ENCODE data around the gene ABL1.

The ABL1 gene

GRCh38 chr9:130900701-130901497 is 65.8 kb downstream of the ABL1 start:
- H3K4me3 ChIP-seq (ENCODE audit: insufficient read depth, low read length, poor library complexity, severe bottlenecking) = no peak overlapping the region
- no peaks in the 10 kb centered on the region for H3K79me2 ChIP-seq (ENCODE audit: insufficient read depth, low read length)
- no peak for TF ChIP-seq CTCF (IDR thresholded peaks at IDR 0.05; ENCODE audit: insufficient read depth, low read length, poor library complexity, severe bottlenecking)
- no peak for TF ChIP-seq EZH2phosphoT487 (conservative IDR thresholded peaks at IDR 0.05; ENCODE audit: low read length)
- H3K9me2 ChIP-seq (replicated peaks; ENCODE audit: insufficient read depth, low read length) = no peaks in the 10 kb centered on the region
- H3K27me3 ChIP-seq (ENCODE audit: low read length) = no peaks in the 10 kb centered on the region
- H3F3A ChIP-seq (ENCODE audit: insufficient read depth) = no peaks in the 10 kb centered on the region
- H3K9ac ChIP-seq (ENCODE audit: low read length) = no peak overlapping the region
- H3K4me2 ChIP-seq (ENCODE audit: low read depth, low read length, poor library complexity, severe bottlenecking) = no peak overlapping the region
- no peaks in the 10 kb centered on the region for H4K20me1 ChIP-seq (ENCODE audit: low read depth, low read length)
- H3K36me3 ChIP-seq (ENCODE audit: low read length) = no peaks in the 10 kb centered on the region
- no peaks in the 10 kb centered on the region for H3K9me3 ChIP-seq (ENCODE audit: insufficient read depth, low read length)
- H2AFZ ChIP-seq (ENCODE audit: low read depth, low read length, severe bottlenecking) = no peak overlapping the region
- H3K27ac ChIP-seq (ENCODE audit: low read depth, low read length) = no peak overlapping the region

- no peaks in the 10 kb centered on the region for H3K79me2 ChIP-seq (ENCODE audit: insufficient read depth, low read length)
- no peaks in the 10 kb centered on the region for H3K27me3 ChIP-seq (ENCODE audit: low read length)
- H2AFZ ChIP-seq (ENCODE audit: low read depth, low read length, severe bottlenecking) = no peak overlapping the region
- H3F3A ChIP-seq (ENCODE audit: insufficient read depth) = no peaks in the 10 kb centered on the region
- H3K4me3 ChIP-seq (ENCODE audit: insufficient read depth, low read length, poor library complexity, severe bottlenecking) = no peak overlapping the region
- H3K4me2 ChIP-seq (ENCODE audit: low read depth, low read length, poor library complexity, severe bottlenecking) = no peak overlapping the region
- H3K9ac ChIP-seq (ENCODE audit: low read length) = no peak overlapping the region
- H3K36me3 ChIP-seq (ENCODE audit: low read length) = no peaks in the 10 kb centered on the region
- no peaks in the 10 kb centered on the region for H3K9me2 ChIP-seq (replicated peaks; ENCODE audit: insufficient read depth, low read length)
- no peaks in the 10 kb centered on the region for H3K9me3 ChIP-seq (ENCODE audit: insufficient read depth, low read length)
- no peaks in the 10 kb centered on the region for H4K20me1 ChIP-seq (ENCODE audit: low read depth, low read length)
- no peak for TF ChIP-seq CTCF (IDR thresholded peaks at IDR 0.05; ENCODE audit: insufficient read depth, low read length, poor library complexity, severe bottlenecking)
- TF ChIP-seq EZH2phosphoT487 (conservative IDR thresholded peaks at IDR 0.05; ENCODE audit: low read length) = no peak
- no peak overlapping the region for H3K27ac ChIP-seq (ENCODE audit: low read depth, low read length)
Measured at GRCh38 chr9:130901498-130902203, 66.6 kb downstream of the ABL1 start.

- H3K4me2 ChIP-seq (ENCODE audit: low read depth, low read length, poor library complexity, severe bottlenecking) = no peak overlapping the region
- TF ChIP-seq CTCF (IDR thresholded peaks at IDR 0.05; ENCODE audit: insufficient read depth, low read length, poor library complexity, severe bottlenecking) = no peak
- no peak for TF ChIP-seq EZH2phosphoT487 (conservative IDR thresholded peaks at IDR 0.05; ENCODE audit: low read length)
- no peaks in the 10 kb centered on the region for H3K9me2 ChIP-seq (replicated peaks; ENCODE audit: insufficient read depth, low read length)
- no peaks in the 10 kb centered on the region for H3K9me3 ChIP-seq (ENCODE audit: insufficient read depth, low read length)
- H2AFZ ChIP-seq (ENCODE audit: low read depth, low read length, severe bottlenecking) = no peak overlapping the region
- H3K79me2 ChIP-seq (ENCODE audit: insufficient read depth, low read length) = no peaks in the 10 kb centered on the region
- H4K20me1 ChIP-seq (ENCODE audit: low read depth, low read length) = no peaks in the 10 kb centered on the region
- no peaks in the 10 kb centered on the region for H3F3A ChIP-seq (ENCODE audit: insufficient read depth)
- no peak overlapping the region for H3K27ac ChIP-seq (ENCODE audit: low read depth, low read length)
- H3K36me3 ChIP-seq (ENCODE audit: low read length) = no peaks in the 10 kb centered on the region
- no peaks in the 10 kb centered on the region for H3K27me3 ChIP-seq (ENCODE audit: low read length)
- H3K4me3 ChIP-seq (ENCODE audit: insufficient read depth, low read length, poor library complexity, severe bottlenecking) = no peak overlapping the region
- H3K9ac ChIP-seq (ENCODE audit: low read length) = no peak overlapping the region
Measured at GRCh38 chr9:130902204-130903185, 67.4 kb downstream of the ABL1 start.

Measured in SU-DHL-6 (cell line).